Hematopoietic multipotent progenitor cell treated with erythropoietin and hydrocortisone succinate and interleukin-3 and kit ligand, for 4 days (in vitro differentiated cells): ENCODE measurements around the gene CACNA1G.

Experiments used
- DNase-seq: peaks from one replicate; pipeline ENCODE4 v3.0.0-alpha.2; 2015

Gene CACNA1G

DNA sequence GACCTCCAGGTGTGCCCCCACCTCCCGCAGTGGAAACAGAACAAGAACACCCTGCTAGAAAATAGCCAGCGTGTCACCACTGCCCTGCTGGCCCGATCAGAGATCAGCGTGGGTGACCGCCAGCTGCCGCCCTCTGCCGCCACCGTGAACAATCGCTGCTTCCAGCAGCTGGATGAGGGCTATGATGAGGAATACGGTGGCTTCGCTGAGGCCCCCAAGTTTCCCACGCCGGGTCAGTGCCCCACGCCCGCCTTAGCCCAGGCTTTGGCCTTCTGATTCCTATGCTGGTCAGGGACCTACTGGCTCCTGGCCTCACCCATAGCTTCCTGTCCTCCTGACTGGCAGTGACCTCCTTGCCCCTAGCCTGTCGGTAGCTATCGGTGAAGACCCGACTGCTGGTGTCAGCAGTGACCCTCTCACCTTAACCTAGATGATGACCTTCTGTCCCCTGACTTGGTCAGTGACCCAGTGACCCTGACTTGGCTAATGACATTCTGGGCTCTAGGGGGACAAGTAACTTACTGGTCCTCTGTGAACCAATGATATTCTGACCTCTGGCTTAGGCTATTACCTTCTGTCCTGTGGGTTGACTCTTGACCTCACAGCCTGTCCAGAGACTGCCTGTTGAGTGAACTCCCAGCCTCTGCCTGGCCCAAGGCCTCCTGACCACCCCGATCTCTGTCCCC lies 11.1 kb upstream of the CACNA1G start:
- no peak for DNase-seq

DNA sequence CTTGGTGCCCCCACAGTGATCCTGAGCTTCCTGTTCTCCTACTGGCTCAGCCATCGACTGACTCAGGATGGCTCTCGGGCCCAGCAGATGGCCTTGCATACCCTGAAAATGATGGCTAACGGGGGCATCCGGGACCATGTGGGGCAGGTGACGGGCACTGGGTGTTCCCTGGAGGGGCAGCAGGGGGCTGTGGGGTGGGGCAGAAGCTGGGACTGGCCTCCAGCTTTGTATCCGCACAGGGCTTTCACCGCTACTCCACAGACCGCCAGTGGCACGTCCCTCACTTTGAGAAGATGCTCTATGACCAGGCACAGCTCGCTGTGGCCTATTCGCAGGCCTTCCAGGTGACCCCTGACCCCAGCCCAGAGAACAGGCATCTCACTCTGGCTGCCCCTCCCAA lies 10.5 kb upstream of the CACNA1G start:
- no peak for DNase-seq

DNA sequence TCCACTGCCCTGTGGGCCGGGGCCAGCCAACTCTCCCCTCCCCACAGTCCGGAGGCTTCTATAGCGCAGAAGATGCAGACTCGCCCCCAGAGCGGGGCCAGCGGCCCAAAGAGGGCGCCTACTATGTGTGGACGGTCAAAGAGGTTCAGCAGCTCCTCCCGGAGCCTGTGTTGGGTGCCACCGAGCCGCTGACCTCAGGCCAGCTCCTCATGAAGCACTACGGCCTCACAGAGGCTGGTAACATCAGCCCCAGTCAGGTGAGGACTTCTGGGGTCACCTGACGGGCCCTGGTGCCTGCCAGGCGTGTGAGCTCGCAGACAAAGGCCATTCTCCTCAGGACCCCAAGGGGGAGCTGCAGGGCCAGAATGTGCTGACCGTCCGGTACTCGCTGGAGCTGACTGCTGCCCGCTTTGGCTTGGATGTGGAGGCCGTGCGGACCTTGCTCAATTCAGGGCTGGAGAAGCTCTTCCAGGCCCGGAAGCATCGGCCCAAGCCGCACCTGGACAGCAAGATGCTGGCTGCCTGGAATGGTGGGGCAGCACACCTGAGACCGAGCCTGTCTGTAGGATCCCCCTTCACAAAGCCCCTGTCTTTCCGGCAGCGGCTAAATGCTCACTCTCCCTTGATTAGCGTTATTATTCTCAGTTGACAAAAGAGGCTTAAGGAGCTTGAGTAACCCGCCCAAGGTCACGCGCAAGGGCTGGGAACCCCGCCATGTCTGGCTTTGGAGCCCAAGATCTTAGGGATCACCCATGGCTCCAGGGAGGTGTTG lies 9.7 kb upstream of the CACNA1G start:
- peak; percentile 78 for DNase-seq

GRCh38 chr17:50551433-50551815 lies 9.1 kb upstream of the CACNA1G start:
- DNase-seq = no peak

DNA sequence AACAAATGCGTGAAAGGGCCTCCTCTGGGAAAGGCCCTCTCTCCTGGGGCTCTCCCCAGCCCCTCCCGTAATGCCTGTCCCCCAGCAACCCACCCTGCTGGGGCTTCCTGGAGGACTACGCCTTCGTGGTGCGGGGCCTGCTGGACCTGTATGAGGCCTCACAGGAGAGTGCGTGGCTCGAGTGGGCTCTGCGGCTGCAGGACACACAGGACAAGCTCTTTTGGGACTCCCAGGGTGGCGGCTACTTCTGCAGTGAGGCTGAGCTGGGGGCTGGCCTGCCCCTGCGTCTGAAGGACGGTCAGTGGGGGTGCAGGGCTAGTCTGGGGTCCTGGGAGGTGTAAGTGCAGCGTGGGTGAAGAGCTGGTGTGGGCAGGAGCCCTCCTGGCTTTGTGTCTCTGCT lies 8.6 kb upstream of the CACNA1G start:
- no peak for DNase-seq

DNA sequence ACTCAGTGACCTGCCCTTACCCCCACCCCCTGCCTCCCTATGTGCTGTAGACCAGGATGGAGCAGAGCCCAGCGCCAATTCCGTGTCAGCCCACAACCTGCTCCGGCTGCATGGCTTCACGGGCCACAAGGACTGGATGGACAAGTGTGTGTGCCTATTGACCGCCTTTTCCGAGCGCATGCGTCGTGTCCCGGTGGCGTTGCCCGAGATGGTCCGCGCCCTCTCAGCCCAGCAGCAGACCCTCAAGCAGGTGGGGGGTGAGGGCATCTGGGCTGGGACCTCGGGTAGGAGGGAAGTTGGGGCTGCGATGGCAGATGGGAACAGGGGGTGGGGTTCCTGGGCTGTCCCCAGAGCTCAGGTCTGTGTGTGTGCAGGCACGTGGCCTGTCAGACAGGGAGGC lies 6.3 kb upstream of the CACNA1G start:
- no peak for DNase-seq

DNA sequence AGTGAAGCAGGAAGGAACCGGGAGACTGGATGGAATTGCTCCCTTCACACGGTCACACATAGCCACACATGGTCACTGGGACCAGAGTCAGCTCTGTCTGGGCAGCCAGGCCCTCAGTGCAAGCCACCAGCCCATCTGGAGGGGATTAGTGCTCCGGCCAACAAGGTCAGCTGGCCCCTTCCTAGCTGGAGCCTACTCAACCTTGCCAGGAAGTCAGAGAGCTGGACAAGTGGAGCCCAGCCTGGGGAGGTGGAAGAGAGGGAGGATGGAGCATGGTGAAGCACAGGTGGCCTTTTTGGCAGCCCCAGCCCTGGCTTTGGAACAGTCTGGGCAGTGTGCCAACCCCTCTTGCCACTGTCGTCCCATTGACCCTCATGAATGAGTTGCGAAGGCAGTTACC lies 3.7 kb upstream of the CACNA1G start:
- no peak for DNase-seq

- no peak for DNase-seq
Measured at GRCh38 chr17:50557630-50558029, 2.9 kb upstream of the CACNA1G start.

DNA sequence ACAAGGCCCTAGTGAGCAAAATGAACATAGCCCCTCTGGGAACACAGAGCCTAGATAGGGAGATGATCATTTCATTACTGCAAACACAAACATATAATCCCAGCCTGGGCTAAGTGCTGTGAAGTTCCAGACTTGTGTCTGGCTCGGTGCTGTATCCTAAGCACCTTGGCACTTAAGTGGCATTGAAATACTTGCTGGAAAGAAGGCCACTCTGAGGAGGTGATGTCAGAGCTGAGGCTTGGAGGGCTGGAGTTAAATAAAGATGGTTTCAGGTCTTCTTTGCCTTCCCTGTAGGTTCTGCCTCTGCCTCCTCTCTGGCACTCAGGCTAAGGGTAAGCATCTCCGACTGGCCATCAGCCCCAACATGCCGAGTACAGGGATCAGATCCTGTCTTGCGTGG lies 2.4 kb upstream of the CACNA1G start:
- no peak for DNase-seq

DNA sequence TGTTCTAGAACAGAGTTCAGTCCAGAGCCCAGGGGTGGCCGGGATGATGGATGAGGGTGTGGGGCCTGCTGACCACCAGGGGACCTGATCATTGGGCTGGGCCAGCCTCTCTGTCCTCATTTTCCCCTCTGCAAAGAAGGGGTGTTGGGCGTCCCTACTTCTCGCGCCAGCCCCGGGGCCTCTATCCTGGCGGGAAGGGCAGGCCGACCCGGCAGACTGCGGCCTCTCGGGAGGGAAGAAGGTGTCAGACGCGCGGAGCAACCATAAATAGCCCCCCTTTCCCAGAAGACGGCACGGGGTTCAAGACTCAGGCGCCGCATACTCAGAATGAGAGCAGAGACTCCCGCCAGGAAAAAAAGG lies 2.0 kb upstream of the CACNA1G start:
- DNase-seq = no peak

DNA sequence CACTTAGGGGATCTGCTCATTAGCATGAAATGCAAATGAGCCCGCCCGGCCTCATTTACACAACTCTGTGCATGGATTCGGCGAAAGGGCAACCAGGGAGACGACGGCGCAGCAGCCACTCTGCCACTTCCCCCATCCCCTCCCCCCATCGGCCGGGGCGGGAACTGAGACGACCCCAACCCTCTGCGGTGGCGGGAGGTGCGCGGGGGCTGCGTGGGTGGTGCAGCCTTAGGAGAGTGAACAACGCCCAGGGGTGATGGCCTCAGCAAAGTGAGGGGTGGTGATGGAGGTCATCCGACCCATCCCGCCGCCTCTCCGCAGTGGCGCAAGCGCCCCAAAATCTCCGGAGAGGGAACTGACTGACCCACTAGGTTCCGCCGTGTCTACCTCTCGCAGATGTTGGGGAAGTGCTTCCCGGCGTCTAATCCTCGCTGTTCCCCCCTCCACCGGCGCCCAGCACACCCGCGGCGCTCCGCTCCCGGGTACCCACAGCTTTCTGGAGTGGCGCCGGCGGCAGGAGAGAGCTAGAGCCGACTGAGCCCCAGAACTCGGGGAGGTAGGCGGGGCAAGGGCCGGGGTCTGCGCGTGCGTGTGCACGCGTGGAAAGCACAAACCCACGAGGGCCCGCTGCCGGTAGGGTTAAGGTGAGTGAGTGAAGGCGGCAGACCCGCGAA lies 1.4 kb upstream of the CACNA1G start:
- peak; percentile 37 for DNase-seq

GRCh38 chr17:50559674-50560184 lies 786 bp upstream of the CACNA1G start:
- peak; percentile 68 for DNase-seq

GRCh38 chr17:50560931-50561745 lies 623 bp downstream of the CACNA1G start:
- DNase-seq = peak; percentile 23

GRCh38 chr17:50561746-50562141 lies 1.2 kb downstream of the CACNA1G start:
- no peak for DNase-seq

GRCh38 chr17:50562242-50563091 lies 2.0 kb downstream of the CACNA1G start:
- DNase-seq = no peak

- no peak for DNase-seq
Measured at GRCh38 chr17:50563092-50563511, 2.6 kb downstream of the CACNA1G start.

GRCh38 chr17:50564916-50565315 lies 4.4 kb downstream of the CACNA1G start:
- DNase-seq = peak; percentile 53

DNA sequence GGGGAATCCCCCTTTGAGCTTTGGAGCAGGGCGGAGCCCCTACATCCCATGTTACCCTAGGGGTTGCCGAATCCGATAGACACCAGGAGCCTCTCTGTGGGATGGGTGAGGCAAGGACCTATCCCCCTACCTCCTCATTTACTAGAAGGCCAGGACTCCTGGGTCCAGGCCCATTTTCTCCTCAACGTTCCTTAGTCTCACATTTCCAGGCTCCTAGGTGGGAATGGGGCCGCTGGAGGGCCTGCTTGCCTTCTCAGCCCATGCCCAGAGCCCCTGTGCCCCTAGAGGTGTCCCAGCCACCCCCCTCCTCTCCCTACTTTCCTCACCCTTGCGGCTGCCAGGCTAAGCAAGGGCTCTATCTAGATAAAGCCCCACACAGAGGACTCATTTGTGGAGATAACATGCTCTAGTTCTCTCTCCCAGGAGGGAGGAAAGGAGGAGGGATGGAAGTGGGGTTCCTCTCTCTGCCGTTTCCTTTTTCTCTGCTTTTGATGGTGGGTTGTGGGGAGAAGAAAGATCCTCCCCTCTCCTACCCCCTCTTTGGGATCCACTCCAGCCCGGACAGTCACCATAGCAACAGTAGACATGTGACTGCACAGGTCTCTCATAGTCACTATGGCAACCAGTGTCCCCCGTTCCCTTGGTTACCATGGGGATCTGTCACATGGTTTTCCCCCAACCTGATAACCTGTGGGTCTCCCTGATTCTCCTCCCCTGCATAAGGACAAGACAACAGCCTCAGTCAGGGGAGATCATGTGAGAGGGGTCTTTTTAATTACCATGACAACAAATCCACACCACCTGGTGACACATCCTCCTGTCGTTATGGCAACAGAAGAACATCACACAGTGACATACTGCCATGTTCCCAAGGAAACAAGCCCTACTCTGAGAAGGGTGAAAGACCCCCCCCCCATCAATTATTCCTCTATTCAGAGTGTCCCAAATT lies 5.2 kb downstream of the CACNA1G start:
- peak; percentile 42 for DNase-seq

DNA sequence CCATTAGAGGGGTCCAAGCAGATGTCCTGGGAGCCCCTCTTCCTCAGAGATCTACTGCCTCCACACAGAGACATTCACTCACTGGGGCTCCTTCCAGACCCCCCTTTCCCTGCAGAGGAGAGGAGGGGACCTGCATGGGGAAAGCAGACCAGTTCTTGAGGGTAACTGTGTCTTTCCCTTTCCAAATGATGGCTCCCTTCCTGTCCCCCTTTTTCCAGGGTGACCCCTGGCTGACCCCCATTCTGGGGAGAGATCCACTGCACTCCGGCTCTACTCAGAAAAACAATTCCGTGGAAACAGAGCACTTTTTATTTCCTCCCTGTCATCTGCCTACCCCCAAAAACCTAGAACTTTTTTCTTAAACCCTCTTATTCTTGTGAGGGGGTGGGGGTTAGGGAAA lies 6.4 kb downstream of the CACNA1G start:
- no peak for DNase-seq

DNA sequence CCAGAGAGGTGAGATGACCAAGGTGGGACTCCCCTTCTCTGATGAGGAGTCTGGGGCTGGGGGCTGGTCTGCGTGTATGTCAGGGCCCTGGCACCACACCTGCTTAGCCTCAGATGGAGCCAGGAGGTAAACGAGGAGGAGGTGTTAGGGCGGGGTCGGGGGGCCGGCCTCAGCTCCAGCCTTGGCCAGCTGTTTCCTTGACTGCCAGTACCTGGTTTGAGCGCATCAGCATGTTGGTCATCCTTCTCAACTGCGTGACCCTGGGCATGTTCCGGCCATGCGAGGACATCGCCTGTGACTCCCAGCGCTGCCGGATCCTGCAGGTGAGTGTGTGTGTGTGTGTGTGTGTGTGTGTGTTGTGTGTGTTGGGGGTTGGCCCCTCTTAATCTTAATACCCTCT lies 8.1 kb downstream of the CACNA1G start:
- no peak for DNase-seq

- DNase-seq = no peak
Measured at GRCh38 chr17:50569592-50569991, 9.1 kb downstream of the CACNA1G start.
